Measurements from ENCODE around the gene NECTIN1.

The NECTIN1 gene, protein sequence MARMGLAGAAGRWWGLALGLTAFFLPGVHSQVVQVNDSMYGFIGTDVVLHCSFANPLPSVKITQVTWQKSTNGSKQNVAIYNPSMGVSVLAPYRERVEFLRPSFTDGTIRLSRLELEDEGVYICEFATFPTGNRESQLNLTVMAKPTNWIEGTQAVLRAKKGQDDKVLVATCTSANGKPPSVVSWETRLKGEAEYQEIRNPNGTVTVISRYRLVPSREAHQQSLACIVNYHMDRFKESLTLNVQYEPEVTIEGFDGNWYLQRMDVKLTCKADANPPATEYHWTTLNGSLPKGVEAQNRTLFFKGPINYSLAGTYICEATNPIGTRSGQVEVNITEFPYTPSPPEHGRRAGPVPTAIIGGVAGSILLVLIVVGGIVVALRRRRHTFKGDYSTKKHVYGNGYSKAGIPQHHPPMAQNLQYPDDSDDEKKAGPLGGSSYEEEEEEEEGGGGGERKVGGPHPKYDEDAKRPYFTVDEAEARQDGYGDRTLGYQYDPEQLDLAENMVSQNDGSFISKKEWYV

DNA sequence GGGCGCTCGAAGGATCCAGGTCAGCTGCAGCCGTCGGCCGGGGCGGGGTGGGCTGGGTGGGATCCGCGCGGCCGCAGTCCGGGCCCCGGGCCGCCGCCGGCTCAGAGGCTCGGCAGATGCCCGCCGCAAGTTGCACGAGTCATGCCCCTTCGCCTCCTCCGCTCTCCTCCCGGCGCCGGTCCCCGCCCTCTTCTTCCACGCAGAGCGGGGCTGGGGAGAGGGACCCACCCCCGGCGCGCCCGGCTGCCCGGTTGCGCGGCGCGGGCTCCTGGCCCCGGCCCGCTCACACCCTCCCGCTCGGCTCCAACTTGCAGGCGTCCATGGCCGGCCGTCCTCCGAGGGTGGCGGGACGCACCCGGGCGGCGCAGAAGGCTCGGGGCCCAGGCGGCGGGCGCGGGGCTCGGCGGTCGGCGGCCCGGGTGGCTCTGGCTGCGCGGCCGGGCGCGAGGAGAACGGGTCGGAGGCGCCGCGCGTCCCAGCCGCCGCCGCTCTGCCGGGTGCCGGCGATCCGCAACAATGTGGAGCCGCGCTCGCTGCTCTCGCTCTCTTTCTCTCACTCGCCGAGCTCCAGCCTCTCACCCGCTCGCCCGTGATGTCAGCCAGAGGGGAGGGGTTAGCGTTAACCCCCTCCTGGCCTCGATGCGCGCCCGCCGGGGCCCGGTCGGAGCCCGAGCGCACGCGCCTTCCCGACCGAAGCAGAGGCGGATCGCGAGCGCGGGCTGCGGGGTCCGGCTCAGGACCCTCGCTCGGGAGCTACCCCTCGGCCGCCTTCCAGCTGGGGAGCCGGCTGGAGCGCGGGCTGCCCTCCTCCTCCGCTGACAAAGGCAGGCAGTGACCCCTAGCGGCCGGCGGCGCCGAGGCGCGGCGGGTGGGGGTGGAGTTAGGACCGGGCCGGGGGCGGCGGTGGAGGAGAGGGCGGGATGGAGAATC, at the start of gene NECTIN1:
Gene NECTIN1 (minus strand): TSS at position 550 of the 930 bp plus-strand sequence. CDS start 647 bp downstream, outside the sequence.
- DNase-seq (ENCODE audit: low read depth in 2 of 2), result peak; percentile 65 to 85

- DNase-seq (ENCODE audit: low read depth in 2 of 2), result no peak
Measured at GRCh38 chr11:119778391-119779194, 49.6 kb upstream of the NECTIN1 start.

GRCh38 chr11:119777940-119778339, 48.9 kb upstream of the NECTIN1 start:
- DNase-seq (ENCODE audit: low read depth in 2 of 2), result no peak

- DNase-seq (ENCODE audit: low read depth in 2 of 2), result no peak
Measured at GRCh38 chr11:119776651-119777050, 47.7 kb upstream of the NECTIN1 start.

DNA sequence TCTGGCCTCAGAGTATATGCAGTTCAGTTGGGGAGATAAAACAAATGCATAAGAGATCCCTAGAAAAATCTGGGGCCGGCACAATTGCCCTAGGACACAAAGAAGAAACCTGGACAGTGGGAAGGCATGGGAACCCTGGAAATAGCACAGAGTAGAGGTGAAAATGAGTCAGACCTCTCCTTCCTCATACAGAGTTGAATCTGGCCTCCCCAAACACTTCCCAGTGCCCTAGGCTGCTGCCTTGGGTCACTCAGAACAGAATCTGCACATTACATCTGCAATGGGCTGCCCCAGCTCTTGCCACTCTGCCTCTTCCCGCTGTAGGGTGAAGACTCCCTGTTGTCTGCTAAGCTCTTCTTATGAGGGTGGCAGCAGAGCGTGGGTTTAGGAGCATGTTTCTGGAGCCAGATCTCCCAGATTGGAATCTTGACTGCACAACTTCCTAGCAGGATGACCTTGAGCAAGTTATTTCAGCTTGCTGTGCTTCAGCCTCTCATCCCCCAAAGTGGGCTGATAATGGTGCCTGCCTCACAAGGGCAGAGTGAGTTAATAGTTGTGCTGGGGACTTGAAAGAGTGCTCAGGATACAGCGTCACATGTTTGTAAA, 47.1 kb upstream of the NECTIN1 start:
- no peak for DNase-seq (ENCODE audit: low read depth in 2 of 2)

- no peak for DNase-seq (ENCODE audit: low read depth in 2 of 2)
Measured at GRCh38 chr11:119774172-119774763, 45.3 kb upstream of the NECTIN1 start.

DNA sequence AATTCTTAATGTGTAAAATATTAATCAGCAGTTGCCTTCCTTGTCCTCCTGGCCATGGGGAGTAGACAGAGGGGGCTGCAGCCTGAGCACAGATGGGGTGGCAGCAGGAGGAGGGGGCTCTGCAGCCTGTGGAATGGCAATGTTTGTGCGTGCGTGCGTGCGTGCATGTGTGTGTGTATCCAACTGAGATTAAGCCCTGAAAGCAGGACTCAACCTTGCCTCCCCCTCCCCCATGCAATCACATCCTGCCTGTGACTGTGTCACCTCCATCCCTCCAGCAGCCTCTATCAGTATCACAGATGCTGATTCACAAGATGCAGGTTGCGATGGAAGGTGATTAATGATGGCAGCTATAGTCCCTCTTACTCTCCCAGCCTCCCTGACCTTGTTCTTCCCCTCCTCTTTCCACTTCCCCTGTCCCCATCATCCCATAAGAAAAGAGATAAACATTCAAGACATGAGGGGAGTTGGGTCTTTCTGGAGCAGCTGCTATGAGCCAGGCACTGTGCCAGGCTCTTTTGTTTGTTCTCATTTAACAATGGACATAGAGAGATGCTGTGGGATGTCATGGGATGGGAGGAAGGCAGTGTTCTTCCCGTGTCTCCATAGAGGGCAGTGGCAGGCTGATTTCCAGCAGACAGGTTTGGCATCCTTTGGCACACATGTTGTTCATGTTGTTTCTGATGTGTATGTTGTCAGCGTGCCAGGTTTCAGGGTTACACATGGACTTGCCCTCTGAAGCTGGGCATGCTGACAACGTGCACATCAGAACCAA, 43.8 kb upstream of the NECTIN1 start:
- DNase-seq (ENCODE audit: low read depth in 2 of 2), result no peak

DNA sequence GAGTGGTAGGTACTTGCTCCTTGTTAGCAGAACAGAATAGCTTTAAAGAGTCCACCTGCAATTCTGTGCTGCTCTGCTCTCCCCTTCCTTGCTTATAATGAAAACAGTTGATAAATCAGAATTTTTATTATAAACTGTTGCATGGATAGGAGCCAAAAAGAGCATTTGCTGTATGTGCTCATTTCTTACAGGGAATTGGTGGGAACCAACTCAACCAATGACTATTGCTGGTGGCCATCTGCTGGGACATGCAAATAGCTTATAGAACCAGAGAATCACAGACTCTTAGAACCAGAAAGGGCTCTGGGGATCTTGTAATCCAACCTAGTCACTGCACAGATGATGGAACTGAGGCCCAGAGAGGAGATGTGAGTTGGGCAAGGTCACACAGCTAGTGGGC, 43.1 kb upstream of the NECTIN1 start:
- DNase-seq (ENCODE audit: low read depth in 2 of 2), result no peak

- DNase-seq (ENCODE audit: low read depth in 2 of 2), result no peak
Measured at GRCh38 chr11:119771172-119771770, 42.3 kb upstream of the NECTIN1 start.

GRCh38 chr11:119765628-119766027, 36.6 kb upstream of the NECTIN1 start:
- DNase-seq (ENCODE audit: low read depth in 2 of 2), result no peak

DNA sequence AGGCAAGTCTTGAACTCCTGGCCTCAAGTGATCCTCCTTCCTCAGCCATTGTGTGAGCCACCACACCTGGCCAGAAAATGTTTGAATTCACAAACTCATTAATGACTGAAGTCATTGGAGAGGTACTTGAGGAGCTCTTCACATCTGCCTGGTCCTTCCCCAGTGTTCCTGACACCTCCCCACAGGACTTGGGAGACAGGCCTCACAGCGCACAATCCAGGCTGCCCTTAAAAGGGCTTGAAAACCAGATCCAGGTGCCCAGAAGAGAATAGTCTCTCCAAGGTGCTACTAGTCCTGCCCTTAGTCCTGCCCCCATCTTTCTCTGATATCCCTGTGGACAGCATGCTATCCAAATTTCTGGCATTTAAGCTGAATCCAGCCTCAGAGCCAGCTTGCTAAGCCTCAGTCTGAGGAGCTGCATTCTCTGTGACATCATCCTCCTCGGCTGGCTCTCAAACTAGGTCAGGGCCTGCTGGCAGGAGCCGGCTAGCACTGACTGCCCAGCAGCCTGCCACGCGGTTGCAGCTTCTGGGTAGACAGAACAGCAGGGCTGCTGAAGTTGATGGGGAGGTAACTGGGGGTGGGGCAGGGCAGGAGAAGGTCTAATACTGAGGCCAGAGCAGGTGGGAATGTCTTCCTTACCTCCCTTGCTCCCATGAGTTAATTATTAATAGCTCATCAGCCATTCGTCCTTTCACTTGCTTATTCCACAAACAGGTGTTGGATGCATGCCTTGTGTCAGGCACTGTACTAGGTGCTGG, 35.3 kb upstream of the NECTIN1 start:
- no peak for DNase-seq (ENCODE audit: low read depth in 2 of 2)

GRCh38 chr11:119763071-119763728, 34.2 kb upstream of the NECTIN1 start:
- no peak for DNase-seq (ENCODE audit: low read depth in 2 of 2)

GRCh38 chr11:119759747-119760412, 30.9 kb upstream of the NECTIN1 start:
- no peak for DNase-seq (ENCODE audit: low read depth in 2 of 2)

DNA sequence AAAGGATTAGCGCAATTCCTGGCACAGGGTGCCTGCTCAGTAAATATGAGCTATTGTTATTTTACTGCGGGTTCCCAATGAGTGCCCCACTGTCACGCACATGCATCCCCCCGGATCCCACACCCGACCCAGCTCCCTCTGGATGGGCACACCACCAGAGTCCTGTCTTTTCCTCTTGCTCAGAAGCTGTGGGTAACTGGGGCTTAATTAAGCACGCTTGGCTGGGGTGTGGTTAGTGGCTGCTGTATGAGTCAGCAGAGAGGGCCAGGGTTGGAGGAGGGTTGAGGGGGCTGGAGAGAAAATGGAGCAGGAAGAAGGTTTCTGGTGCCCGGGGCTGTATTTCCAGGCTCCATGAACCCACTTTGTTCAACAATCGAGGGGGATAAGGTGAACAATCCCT, 30.3 kb upstream of the NECTIN1 start:
- no peak for DNase-seq (ENCODE audit: low read depth in 2 of 2)

DNA sequence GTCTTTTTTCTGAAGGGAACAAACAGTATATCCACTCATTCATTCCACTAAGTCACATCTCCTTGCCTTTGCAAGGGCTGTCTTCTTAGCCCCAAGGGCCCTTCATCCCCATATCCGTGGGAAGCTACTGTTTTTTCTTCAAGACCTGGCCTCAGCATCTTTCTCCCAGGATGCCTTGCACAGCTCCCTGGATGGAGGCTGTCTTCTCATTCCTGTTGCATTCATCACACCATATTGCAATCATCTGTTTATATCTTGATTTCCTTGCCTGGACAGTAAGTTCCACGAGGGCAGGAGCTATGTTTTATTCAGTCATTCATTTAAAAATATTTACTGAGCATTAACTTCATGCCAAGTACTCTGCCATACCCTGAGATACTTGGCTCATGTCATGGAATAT, 29.3 kb upstream of the NECTIN1 start:
- no peak for DNase-seq (ENCODE audit: low read depth in 2 of 2)

- no peak for DNase-seq (ENCODE audit: low read depth in 2 of 2)
Measured at GRCh38 chr11:119757378-119757777, 28.4 kb upstream of the NECTIN1 start.

- DNase-seq (ENCODE audit: low read depth in 2 of 2), result no peak
Measured at GRCh38 chr11:119756169-119756865, 27.3 kb upstream of the NECTIN1 start.

Data from stimulated activated CD4-positive, alpha-beta T cell treated with anti-CD3 and anti-CD28 coated beads, Interleukin-12 subunit alpha, Interleukin-12 subunit beta, amount 100 ng/mL, for 24 hours (primary cell).